Panc1 (cell line): ENCODE results near the gene KCND3. TPM values are rescaled to one million over a fixed set of nuclear protein-coding genes. Genes with fewer than 3 reads are reported as not detected.

ENCODE experiments used
- ATAC-seq: fragments of 200-7000 bp; cut with Tn5 transposase; 2 replicates; pipeline ENCODE4 v1.9.1; 2020; ENCODE audit warnings: mild to moderate bottlenecking, moderate library complexity
- BruUV-seq: library from RNA; stranded (reverse); fragments of 400-500 nt; replicated peaks from 2 replicates; lab custom pipeline; 2021; lab: Mats Ljungman, UMichigan
- CTCF ChIA-PET: fragments of 300-600 bp; sonication (Branson Sonifier 250); formaldehyde crosslinking; loops from one replicate; lab custom pipeline; 2022; ENCODE audit warnings: antibody characterized with exemption; lab: Charles Lee
- POLR2A ChIA-PET: fragments of 300-600 bp; sonication (Branson Sonifier 250); formaldehyde crosslinking; loops from one replicate; lab custom pipeline; 2022; ENCODE audit warnings: antibody characterized with exemption; lab: Charles Lee
- DNase-seq: peaks from one replicate; pipeline ENCODE4 v3.0.0-alpha.2; 2010; ENCODE audit warnings: low read depth, low spot score
- H3K27ac ChIP-seq: 2 replicates; pipeline ENCODE4 v1.5.1; 2011; ENCODE audit warnings: mild to moderate bottlenecking, low read length, inconsistent platforms
- H3K27me3 ChIP-seq: fragments of 200-500 bp; sonication (Bioruptor generic); 2 replicates; pipeline ENCODE4 v1.6.0; 2014; ENCODE audit warnings: low read length, inconsistent platforms; ENCODE audit not compliant: control insufficient read depth, insufficient read depth
- H3K36me3 ChIP-seq: fragments of 200-500 bp; sonication (Bioruptor generic); 2 replicates; pipeline ENCODE4 v1.5.1; 2014; ENCODE audit warnings: inconsistent platforms, mild to moderate bottlenecking, low read length, moderate library complexity; ENCODE audit not compliant: control insufficient read depth, insufficient read depth
- H3K4me1 ChIP-seq: 2 replicates; pipeline ENCODE4 v1.5.1; 2011; ENCODE audit warnings: inconsistent platforms, mild to moderate bottlenecking, low read length, moderate library complexity; ENCODE audit not compliant: control insufficient read depth, insufficient read depth
- H3K4me3 ChIP-seq, 2 experiments: 2 replicates each; pipeline ENCODE4 v1.5.1; 2011 to 2012; ENCODE audit warnings: low read depth in 2 of 2, low read length in 2 of 2, mild to moderate bottlenecking in 2 of 2, inconsistent platforms in 1 of 2, moderate library complexity in 1 of 2
- H3K9me3 ChIP-seq: fragments of 200-500 bp; sonication (Bioruptor generic); 2 replicates; pipeline ENCODE4 v1.5.1; 2014; ENCODE audit warnings: low read depth, mild to moderate bottlenecking, inconsistent platforms, low read length, moderate library complexity; ENCODE audit not compliant: control insufficient read depth, insufficient read depth
- POLR2AphosphoS5 ChIP-seq: IDR thresholded peaks from 2 replicates; pipeline ENCODE4 v1.6.1; 2012; ENCODE audit warnings: mild to moderate bottlenecking, low read depth, low read length, moderate library complexity
- SIN3A ChIP-seq: IDR thresholded peaks from 2 replicates; pipeline ENCODE4 v1.6.1; 2012; ENCODE audit warnings: low read depth, mild to moderate bottlenecking, low read length, moderate library complexity, borderline replicate concordance; ENCODE audit not compliant: insufficient read depth
- TCF7L2 ChIP-seq: IDR thresholded peaks from 2 replicates; pipeline ENCODE4 v1.6.1; 2011; ENCODE audit warnings: mild to moderate bottlenecking, low read depth, low read length, inconsistent platforms
- in situ Hi-C: cut with HindIII; loops from 2 replicates; pipeline ENCODE4 v1.10.0; 2016; ENCODE audit warnings: low sequenced_read_pairs, low pct_unique_long_range_greater_than_20kb
- intact Hi-C: fragments of 100-400 bp; cut with micrococcal nuclease; formaldehyde crosslinking; loops from one replicate; pipeline ENCODE4 v1.10.0; 2022; ENCODE audit not compliant: unreplicated experiment
- total RNA-seq: library from RNA; stranded (reverse); gene quantifications from one replicate; pipeline ENCODE4 v1.2.1, GENCODE V29; 2021; ENCODE audit not compliant: unreplicated experiment
- TF ChIP-seq, protein P1 (sequence below): fragments of 450-650 bp; IDR thresholded peaks from 2 replicates; pipeline ENCODE4 v1.5.1; 2017; ENCODE audit warnings: mild to moderate bottlenecking
- TF ChIP-seq, protein P2 (sequence below), 2 experiments: IDR thresholded peaks; 2 replicates each; pipeline ENCODE4 v1.6.1; 2011 to 2012; ENCODE audit warnings: low read depth in 2 of 2, control low read depth in 1 of 2, low read length in 1 of 2, mild to moderate bottlenecking in 1 of 2, moderate library complexity in 1 of 2; ENCODE audit not compliant: insufficient read depth in 1 of 2

The KCND3 gene
- total RNA-seq, 1 experiment from 2014 or later, result not detected

DNA sequence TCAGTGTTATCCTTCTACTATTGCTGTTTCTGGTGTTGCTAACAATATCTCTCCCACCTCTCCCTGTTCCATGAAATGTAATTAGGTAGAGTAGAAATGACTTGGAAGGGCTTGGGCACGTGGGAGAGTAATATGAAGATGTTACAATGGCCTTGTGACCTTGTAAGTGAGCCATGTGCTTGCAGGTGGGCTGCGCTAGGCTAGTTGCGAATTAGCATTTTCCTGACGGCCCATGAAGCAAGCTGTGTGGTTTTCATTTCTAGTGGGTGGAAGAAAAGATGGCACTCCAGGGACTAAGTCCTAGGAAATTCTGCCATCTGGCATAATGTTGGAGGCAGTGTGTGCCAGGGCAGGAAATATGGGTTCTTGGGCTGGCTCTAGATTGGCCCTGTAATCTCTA, 241.5 kb downstream of the KCND3 start:
- in situ Hi-C loops, result no loop called here
- H3K4me1 ChIP-seq, result no peaks in the 10 kb centered on the region

DNA sequence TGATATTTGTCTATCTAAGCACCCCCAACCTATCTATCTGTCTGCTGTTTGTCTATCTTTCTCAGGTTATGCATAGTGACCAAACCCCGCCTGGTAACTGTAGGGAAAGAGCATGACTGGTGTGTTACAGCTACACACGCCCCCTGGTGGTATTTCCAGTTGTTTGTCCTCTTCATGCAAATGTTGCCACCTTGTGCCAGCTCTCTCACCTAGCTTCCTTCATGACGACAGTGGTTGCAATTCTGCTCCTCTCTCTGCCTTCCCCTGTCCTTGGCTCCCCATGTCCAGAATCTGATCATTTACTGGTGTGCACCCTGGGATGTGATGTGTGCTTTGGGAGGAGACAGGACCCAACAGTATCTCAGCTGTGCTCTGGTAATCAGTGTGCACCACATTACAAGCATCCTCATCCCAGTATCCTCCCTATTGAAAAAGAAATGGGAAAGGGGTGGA, 242.2 kb downstream of the KCND3 start:
- no peaks in the 10 kb centered on the region for H3K36me3 ChIP-seq
- in situ Hi-C loops (no loop called here), intact Hi-C loops (loop anchor here (2.0 to 10.0 kb wide), 2 partner anchors 33 to 263 kb away; no protein-coding TSS in a partner anchor)
- no peaks in the 10 kb centered on the region for H3K27me3 ChIP-seq
- H3K4me3 ChIP-seq, result no peak overlapping the region
- H3K9me3 ChIP-seq, result no peaks in the 10 kb centered on the region
- no peak for TF ChIP-seq SIN3A
- TF ChIP-seq, protein P1, sequence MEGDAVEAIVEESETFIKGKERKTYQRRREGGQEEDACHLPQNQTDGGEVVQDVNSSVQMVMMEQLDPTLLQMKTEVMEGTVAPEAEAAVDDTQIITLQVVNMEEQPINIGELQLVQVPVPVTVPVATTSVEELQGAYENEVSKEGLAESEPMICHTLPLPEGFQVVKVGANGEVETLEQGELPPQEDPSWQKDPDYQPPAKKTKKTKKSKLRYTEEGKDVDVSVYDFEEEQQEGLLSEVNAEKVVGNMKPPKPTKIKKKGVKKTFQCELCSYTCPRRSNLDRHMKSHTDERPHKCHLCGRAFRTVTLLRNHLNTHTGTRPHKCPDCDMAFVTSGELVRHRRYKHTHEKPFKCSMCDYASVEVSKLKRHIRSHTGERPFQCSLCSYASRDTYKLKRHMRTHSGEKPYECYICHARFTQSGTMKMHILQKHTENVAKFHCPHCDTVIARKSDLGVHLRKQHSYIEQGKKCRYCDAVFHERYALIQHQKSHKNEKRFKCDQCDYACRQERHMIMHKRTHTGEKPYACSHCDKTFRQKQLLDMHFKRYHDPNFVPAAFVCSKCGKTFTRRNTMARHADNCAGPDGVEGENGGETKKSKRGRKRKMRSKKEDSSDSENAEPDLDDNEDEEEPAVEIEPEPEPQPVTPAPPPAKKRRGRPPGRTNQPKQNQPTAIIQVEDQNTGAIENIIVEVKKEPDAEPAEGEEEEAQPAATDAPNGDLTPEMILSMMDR, result peak; percentile 76
- no peak for DNase-seq
- H3K4me1 ChIP-seq, result no peaks in the 10 kb centered on the region
- no peak overlapping the region for H3K27ac ChIP-seq
- ATAC-seq, result peak; percentile 83
- ChIA-PET POLR2A (no interaction called here), CTCF (interaction anchor here (1.0 to 1.1 kb wide), 2 partner anchors 32 to 265 kb away, joined by 4 to 9 read pairs; no protein-coding TSS in a partner anchor)
- no TSS peak for BruUV-seq

More for the DNA sequence above, 241.5 kb downstream of the KCND3 start:
- ATAC-seq (no peak), DNase-seq (no peak)
- Histone ChIP-seq H3K4me3 (no peak overlapping the region), H3K27ac (no peak overlapping the region), H3K36me3 (no peaks in the 10 kb centered on the region), H3K9me3 (no peaks in the 10 kb centered on the region), H3K27me3 (no peaks in the 10 kb centered on the region)
- TF ChIP-seq SIN3A, result no peak
- no peak for TF ChIP-seq TCF7L2
- TF ChIP-seq, protein P2, sequence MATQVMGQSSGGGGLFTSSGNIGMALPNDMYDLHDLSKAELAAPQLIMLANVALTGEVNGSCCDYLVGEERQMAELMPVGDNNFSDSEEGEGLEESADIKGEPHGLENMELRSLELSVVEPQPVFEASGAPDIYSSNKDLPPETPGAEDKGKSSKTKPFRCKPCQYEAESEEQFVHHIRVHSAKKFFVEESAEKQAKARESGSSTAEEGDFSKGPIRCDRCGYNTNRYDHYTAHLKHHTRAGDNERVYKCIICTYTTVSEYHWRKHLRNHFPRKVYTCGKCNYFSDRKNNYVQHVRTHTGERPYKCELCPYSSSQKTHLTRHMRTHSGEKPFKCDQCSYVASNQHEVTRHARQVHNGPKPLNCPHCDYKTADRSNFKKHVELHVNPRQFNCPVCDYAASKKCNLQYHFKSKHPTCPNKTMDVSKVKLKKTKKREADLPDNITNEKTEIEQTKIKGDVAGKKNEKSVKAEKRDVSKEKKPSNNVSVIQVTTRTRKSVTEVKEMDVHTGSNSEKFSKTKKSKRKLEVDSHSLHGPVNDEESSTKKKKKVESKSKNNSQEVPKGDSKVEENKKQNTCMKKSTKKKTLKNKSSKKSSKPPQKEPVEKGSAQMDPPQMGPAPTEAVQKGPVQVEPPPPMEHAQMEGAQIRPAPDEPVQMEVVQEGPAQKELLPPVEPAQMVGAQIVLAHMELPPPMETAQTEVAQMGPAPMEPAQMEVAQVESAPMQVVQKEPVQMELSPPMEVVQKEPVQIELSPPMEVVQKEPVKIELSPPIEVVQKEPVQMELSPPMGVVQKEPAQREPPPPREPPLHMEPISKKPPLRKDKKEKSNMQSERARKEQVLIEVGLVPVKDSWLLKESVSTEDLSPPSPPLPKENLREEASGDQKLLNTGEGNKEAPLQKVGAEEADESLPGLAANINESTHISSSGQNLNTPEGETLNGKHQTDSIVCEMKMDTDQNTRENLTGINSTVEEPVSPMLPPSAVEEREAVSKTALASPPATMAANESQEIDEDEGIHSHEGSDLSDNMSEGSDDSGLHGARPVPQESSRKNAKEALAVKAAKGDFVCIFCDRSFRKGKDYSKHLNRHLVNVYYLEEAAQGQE (IDR thresholded peaks at IDR 0.05; ENCODE audit: insufficient read depth in 1 of 2, low read depth in 2 of 2, low read length in 1 of 2), result no peak
- TF ChIP-seq POLR2AphosphoS5, result no peak
- TF ChIP-seq, protein P1, result no peak
- CTCF ChIA-PET, result interaction anchor here (1.0 kb wide), 1 partner anchor 33 kb away, joined by 9 read pairs; no protein-coding TSS in a partner anchor
- POLR2A ChIA-PET, result no interaction called here
- intact Hi-C loops, result loop anchor here (2.0 to 10.0 kb wide), 2 partner anchors 33 to 263 kb away; no protein-coding TSS in a partner anchor
- BruUV-seq, result no TSS peak
